ENCODE measurements around the gene CYP19A1. TPM values are rescaled to one million over a fixed set of nuclear protein-coding genes. Genes with fewer than 3 reads are reported as not detected.

The CYP19A1 gene
- total and polyA plus RNA-seq, 2 of the 8 experiments (the other 6 are each of a cell fraction or from before 2014, with no cell fraction given), result not detected

DNA sequence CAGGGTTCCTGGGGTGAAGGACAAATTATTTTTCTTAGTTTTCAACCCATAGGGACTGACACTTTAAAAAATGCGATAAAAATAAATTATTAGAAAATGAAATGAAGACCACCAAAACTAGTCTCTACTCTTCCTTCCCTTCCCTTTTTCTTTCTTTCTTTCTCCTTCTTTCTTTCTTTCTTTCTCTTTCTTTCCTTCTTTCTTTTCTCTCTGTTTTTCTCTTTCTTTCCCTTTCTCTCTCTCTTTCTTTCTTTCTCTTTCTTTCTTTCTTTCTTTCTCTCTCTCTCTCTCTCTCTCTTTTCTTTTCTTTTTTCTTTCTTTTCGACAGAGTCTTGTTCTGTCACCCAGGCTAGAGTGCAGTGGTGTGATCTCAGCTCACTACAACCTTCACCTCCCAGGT, 144.4 kb downstream of the CYP19A1 start:
- Histone ChIP-seq H2BK15ac (ENCODE audit: low read length) (no peak overlapping the region), H3K36me3 (ENCODE audit: control insufficient read depth in 2 of 4, insufficient read depth in 4 of 4, low read length in 3 of 4) (no peaks in the 10 kb centered on the region), H4K20me1 (replicated peaks in 1 of 2; ENCODE audit: control insufficient read depth in 1 of 2, insufficient read depth in 2 of 2, low read length in 2 of 2) (no peaks in the 10 kb centered on the region), H4K91ac (replicated peaks; ENCODE audit: insufficient read length, low read length) (no peak overlapping the region), H3K4me3 (ENCODE audit: extremely low read depth in 1 of 4, insufficient read depth in 2 of 4, low read depth in 3 of 4, low read length in 4 of 4) (no peak overlapping the region), H3K4ac (replicated peaks; ENCODE audit: insufficient read length, low read depth, low read length) (no peak overlapping the region), H3K23me2 (ENCODE audit: low read depth, low read length) (no peaks in the 10 kb centered on the region), H3K4me2 (ENCODE audit: insufficient read depth in 1 of 2, low read depth in 2 of 2, low read length in 2 of 2) (no peak overlapping the region), H2AK5ac (ENCODE audit: low read depth, low read length) (no peak overlapping the region), H3K56ac (replicated peaks; ENCODE audit: insufficient read length, low read depth, low read length) (no peak overlapping the region), H3K9me3 (ENCODE audit: insufficient read depth in 2 of 2, low read depth in 1 of 2, low read length in 1 of 2) (no peaks in the 10 kb centered on the region), H3K4me1 (replicated peaks in 1 of 4; ENCODE audit: control insufficient read depth in 3 of 4, insufficient read depth in 4 of 4, low read length in 3 of 4) (no peaks in the 10 kb centered on the region), H3K9ac (replicated peaks in 1 of 4; ENCODE audit: extremely low read depth in 1 of 4, low read depth in 3 of 4, low read length in 3 of 4) (no peak overlapping the region), H3K18ac (ENCODE audit: extremely low read depth, low read length) (no peak overlapping the region), H4K5ac (ENCODE audit: insufficient read length, low read depth, low read length) (no peak overlapping the region), H2BK12ac (ENCODE audit: low read depth, low read length) (no peak overlapping the region), H4K8ac (ENCODE audit: extremely low read depth, insufficient read depth, low read length) (no peak overlapping the region), H3K27ac (ENCODE audit: low read depth, low read length) (no peak overlapping the region), H3K79me2 (ENCODE audit: control insufficient read depth in 1 of 2, insufficient read depth in 2 of 2, low read length in 2 of 2) (no peaks in the 10 kb centered on the region), H2BK5ac (ENCODE audit: low read depth, low read length) (no peak overlapping the region), H2BK120ac (replicated peaks; ENCODE audit: low read depth, low read length) (no peak overlapping the region), H3K14ac (ENCODE audit: insufficient read length) (no peak overlapping the region), H3K27me3 (replicated peaks in 1 of 4; ENCODE audit: control insufficient read depth in 3 of 4, extremely low read depth in 1 of 4, insufficient read depth in 3 of 4, low read length in 3 of 4) (no peaks in the 10 kb centered on the region), H3K79me1 (ENCODE audit: low read depth, low read length) (no peaks in the 10 kb centered on the region; the same call in 1 of the 2 replicates), H2AFZ (ENCODE audit: low read length) (no peak overlapping the region), H2BK20ac (ENCODE audit: low read length) (no peak overlapping the region), H3K23ac (ENCODE audit: insufficient read length) (no peak overlapping the region)
- 95% methylated on average over 1 of the region's 2 CpGs; no CpG with 5 or more reads in 1 of the 2 experiments for WGBS, 2 experiments (ENCODE audit: extremely low coverage in 1 of 2, insufficient coverage in 1 of 2, insufficient read length in 1 of 2, insufficient replicate concordance in 2 of 2, low coverage in 1 of 2, low lambda C conversion rate in 2 of 2, missing lambda C conversion rate in 1 of 2)
- no peak for TF ChIP-seq TAF7 (optimal IDR thresholded peaks at IDR 0.05; ENCODE audit: borderline replicate concordance, low read depth, low read length)
- TF ChIP-seq CHD2 (IDR thresholded peaks at IDR 0.05; ENCODE audit: low read length), result no peak
- TF ChIP-seq SUZ12 (IDR thresholded peaks at IDR 0.05; ENCODE audit: low read length), result no peak
- TF ChIP-seq ZNF274 (IDR thresholded peaks at IDR 0.05; ENCODE audit: borderline replicate concordance, extremely low read depth, low read length), result no peak
- TF ChIP-seq TEAD4 (IDR thresholded peaks at IDR 0.05; ENCODE audit: low read depth, low read length), result no peak
- TF ChIP-seq RFX5 (IDR thresholded peaks at IDR 0.05; ENCODE audit: borderline replicate concordance, low read depth, low read length), result no peak
- no peak for TF ChIP-seq RAD21 (IDR thresholded peaks at IDR 0.05 in 1 of 2, conservative IDR thresholded peaks at IDR 0.05 in 1 of 2; ENCODE audit: low read depth in 2 of 2, low read length in 2 of 2)
- TF ChIP-seq BCL11A (IDR thresholded peaks at IDR 0.05; ENCODE audit: low read depth in 2 of 2, low read length in 2 of 2), result no peak
- ChIA-PET POLR2A (ENCODE audit: partially characterized antibody) (no interaction called here), CTCF (ENCODE audit: partially characterized antibody) (interaction anchor here (0.9 to 4.5 kb wide), 10 partner anchors 12 to 305 kb away, joined by 3 to 91 read pairs (median 10); no protein-coding TSS in a partner anchor)
- FAIRE-seq (no peak), DNase-seq (ENCODE audit: low read depth in 1 of 2, low spot score in 2 of 2) (no peak)
